Frontal cortex (tissue), 4 donors: ENCODE measurements around the gene NDUFS2. TPM values are rescaled to one million over a fixed set of nuclear protein-coding genes. Genes with fewer than 3 reads are reported as not detected.

Experiments used
- DNase-seq, 2 donors: peaks; one replicate each; pipeline ENCODE4 v3.0.0; 2012; ENCODE audit warnings: low spot score in 2 of 2
- FAIRE-seq: peaks from 2 replicates; lab custom pipeline; 2012; peaks lifted over from hg19 to GRCh38; lab: Jason Lieb, UNC
- total RNA-seq: library from RNA; depleted of rRNA; stranded (reverse); fragments of >200 nt; gene quantifications from one replicate; pipeline ENCODE4 v1.2.3, GENCODE V29; 2014
- donor health status: control.
- donor health status: control.
- donor health status: control.

Gene NDUFS2
- 143 TPM for total RNA-seq

- peak; percentile 39 for FAIRE-seq
- peak; percentile 80 to 90 for DNase-seq
Measured at GRCh38 chr1:161201836-161202712, at the start of gene NDUFS2. NDUFS2 (plus strand) TSS chr1:161202367; CDS start chr1:161202386, 19 bp downstream.

- FAIRE-seq = no peak
- no peak for DNase-seq
Measured at GRCh38 chr1:161153176-161153575, 49.0 kb upstream of the NDUFS2 start.

GRCh38 chr1:161153682-161154337 is 48.4 kb upstream of the NDUFS2 start, which contains the start of gene UFC1:
UFC1 (plus strand) TSS chr1:161153978; CDS start chr1:161153998, 20 bp downstream.
- no peak for FAIRE-seq
- peak; percentile 71 to 75 for DNase-seq

GRCh38 chr1:161157867-161158266 is 44.3 kb upstream of the NDUFS2 start:
- DNase-seq = no peak
- no peak for FAIRE-seq

- DNase-seq = no peak
- no peak for FAIRE-seq
Measured at GRCh38 chr1:161158316-161159010, 43.7 kb upstream of the NDUFS2 start.

GRCh38 chr1:161159087-161159912 is 42.9 kb upstream of the NDUFS2 start, which contains the start of gene USP21:
USP21 (plus strand) TSS chr1:161159500; CDS start chr1:161160641, 1,141 bp downstream.
- FAIRE-seq (no peak), DNase-seq (peak; percentile 90 to 95)

GRCh38 chr1:161159913-161160243 is 42.3 kb upstream of the NDUFS2 start:
- FAIRE-seq (no peak), DNase-seq (no peak)

- no peak for DNase-seq
- no peak for FAIRE-seq
Measured at GRCh38 chr1:161160671-161161145, 41.5 kb upstream of the NDUFS2 start.

- no peak for FAIRE-seq
- no peak for DNase-seq
Measured at GRCh38 chr1:161161652-161162051, 40.5 kb upstream of the NDUFS2 start.

GRCh38 chr1:161162052-161162451 is 40.1 kb upstream of the NDUFS2 start:
- FAIRE-seq = no peak
- no peak for DNase-seq

- DNase-seq = no peak
Measured at GRCh38 chr1:161162806-161163205, 39.4 kb upstream of the NDUFS2 start.

GRCh38 chr1:161163793-161164192 is 38.4 kb upstream of the NDUFS2 start:
- no peak for FAIRE-seq
- DNase-seq = no peak

More at GRCh38 chr1:161162806-161163205, 39.4 kb upstream of the NDUFS2 start:
- no peak for FAIRE-seq

GRCh38 chr1:161164901-161165610 is 37.1 kb upstream of the NDUFS2 start:
- FAIRE-seq (no peak), DNase-seq (no peak)

GRCh38 chr1:161165742-161166668 is 36.2 kb upstream of the NDUFS2 start, which contains the start of gene PPOX:
PPOX (plus strand) TSS chr1:161166426; CDS start chr1:161166848, 422 bp downstream.
- peak; percentile 19 for FAIRE-seq
- peak; percentile 85 to 92 for DNase-seq

GRCh38 chr1:161166669-161167548 is 35.3 kb upstream of the NDUFS2 start:
- FAIRE-seq (no peak), DNase-seq (no peak)

- FAIRE-seq (no peak), DNase-seq (no peak)
Measured at GRCh38 chr1:161168906-161169305, 33.3 kb upstream of the NDUFS2 start.

GRCh38 chr1:161171191-161171590 is 31.0 kb upstream of the NDUFS2 start:
- DNase-seq (no peak), FAIRE-seq (no peak)
